Prostate gland (tissue), 2 donors: Measurements from ENCODE around the gene MID1IP1. TPM values are rescaled to one million over a fixed set of nuclear protein-coding genes. Genes with fewer than 3 reads are reported as not detected.
A peak's percentile ranks its signal among the peaks of the same experiment; 100 is the strongest.

Source experiments
- DNase-seq: peaks from one replicate; pipeline ENCODE4 v3.0.0-alpha.2; 2019; ENCODE audit warnings: low spot score
- H3K27ac ChIP-seq, 2 donors: fragments of 200-600 bp; sonication (generic); 2 replicates each; pipeline ENCODE4 v1.5.1; 2017 to 2019
- H3K27me3 ChIP-seq: fragments of 200-600 bp; sonication (generic); replicated peaks from 2 replicates; pipeline ENCODE4 v1.5.1; 2019; ENCODE audit not compliant: insufficient read depth
- H3K36me3 ChIP-seq, 2 donors: fragments of 200-600 bp; sonication (generic); 1 replicate in 1 of 2; 2 replicates in 1 of 2; pipeline versions ENCODE4 v1.5.1 to v1.8.1; 2017 to 2019
- H3K4me1 ChIP-seq: fragments of 200-600 bp; sonication (generic); replicated peaks from 2 replicates; pipeline ENCODE4 v1.5.1; 2019
- H3K4me3 ChIP-seq, 2 donors: fragments of 200-600 bp; sonication (generic); 2 replicates each; pipeline ENCODE4 v1.5.1; 2017 to 2019
- H3K9me3 ChIP-seq: fragments of 200-600 bp; sonication (generic); 2 replicates; pipeline ENCODE4 v1.5.1; 2017
- CTCF ChIP-seq, 4 experiments: fragments of 200-600 bp in 2 of 4; fragments of 450-650 bp in 2 of 4; sonication (generic) in 2 of 4; IDR thresholded peaks; 1 replicate in 3 of 4; 2 replicates in 1 of 4; pipeline ENCODE4 v1.5.1; 2016 to 2019; ENCODE audit warnings: antibody characterized with exemption in 4 of 4, mild to moderate bottlenecking in 2 of 4, moderate library complexity in 2 of 4
- POLR2A ChIP-seq: fragments of 450-650 bp; IDR thresholded peaks from one replicate; pipeline ENCODE4 v1.6.1; 2016; ENCODE audit warnings: antibody characterized with exemption, mild to moderate bottlenecking
- POLR2AphosphoS5 ChIP-seq: sonication (generic); formaldehyde crosslinking; IDR thresholded peaks from one replicate; pipeline ENCODE4 v1.6.1; 2017; ENCODE audit warnings: antibody characterized with exemption
- WGBS: methylation state at CpG from one replicate; pipeline ENCODE4 v1.1.5; 2018; 5-methylcytosine and 5-hydroxymethylcytosine counted together
- intact Hi-C: fragments of 100-400 bp; cut with DNase I; formaldehyde crosslinking; loops from one replicate; pipeline ENCODE4 v1.14.2; 2022
- total RNA-seq, 2 donors: library from RNA; depleted of rRNA; stranded (reverse); fragments of >200 nt; gene quantifications; one replicate each; pipeline ENCODE4 v1.1.0, GENCODE V29; 2016

Gene MID1IP1
- total RNA-seq, 2 donors from 2014 or later, result 34.7 to 129 TPM

DNA sequence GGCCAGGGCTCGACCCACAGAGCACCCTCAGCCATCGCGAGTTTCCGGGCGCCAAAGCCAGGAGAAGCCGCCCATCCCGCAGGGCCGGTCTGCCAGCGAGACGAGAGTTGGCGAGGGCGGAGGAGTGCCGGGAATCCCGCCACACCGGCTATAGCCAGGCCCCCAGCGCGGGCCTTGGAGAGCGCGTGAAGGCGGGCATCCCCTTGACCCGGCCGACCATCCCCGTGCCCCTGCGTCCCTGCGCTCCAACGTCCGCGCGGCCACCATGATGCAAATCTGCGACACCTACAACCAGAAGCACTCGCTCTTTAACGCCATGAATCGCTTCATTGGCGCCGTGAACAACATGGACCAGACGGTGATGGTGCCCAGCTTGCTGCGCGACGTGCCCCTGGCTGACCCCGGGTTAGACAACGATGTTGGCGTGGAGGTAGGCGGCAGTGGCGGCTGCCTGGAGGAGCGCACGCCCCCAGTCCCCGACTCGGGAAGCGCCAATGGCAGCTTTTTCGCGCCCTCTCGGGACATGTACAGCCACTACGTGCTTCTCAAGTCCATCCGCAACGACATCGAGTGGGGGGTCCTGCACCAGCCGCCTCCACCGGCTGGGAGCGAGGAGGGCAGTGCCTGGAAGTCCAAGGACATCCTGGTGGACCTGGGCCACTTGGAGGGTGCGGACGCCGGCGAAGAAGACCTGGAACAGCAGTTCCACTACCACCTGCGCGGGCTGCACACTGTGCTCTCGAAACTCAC lies 3.6 kb downstream of the MID1IP1 start:
- Histone ChIP-seq H3K4me3 (peak overlapping the region; percentile 47), H3K9me3 (no peaks in the 10 kb centered on the region), H3K27me3 (no peaks in the 10 kb centered on the region), H3K27ac (peak overlapping the region; percentile 84 to 86), H3K4me1 (no peaks in the 10 kb centered on the region), H3K36me3 (no peaks in the 10 kb centered on the region)
- WGBS, result 1% methylated on average over 18 of the region's 66 CpGs
- intact Hi-C loops, result loop anchor here (5.0 kb wide), 1 partner anchor 1367 kb away; no protein-coding TSS in a partner anchor
- DNase-seq, result no peak
- no peak for TF ChIP-seq POLR2A
- no peak for TF ChIP-seq CTCF (IDR thresholded peaks at IDR 0.05)
- TF ChIP-seq POLR2AphosphoS5, result no peak

GRCh38 chrX:38805432-38806389 lies 4.5 kb downstream of the MID1IP1 start:
- H3K36me3 ChIP-seq, result no peaks in the 10 kb centered on the region
- no peaks in the 10 kb centered on the region for H3K9me3 ChIP-seq
- H3K4me3 ChIP-seq, result peak overlapping the region; percentile 47
- peak; percentile 46 for DNase-seq
- 2% methylated on average over 37 of the region's 41 CpGs for WGBS
- H3K4me1 ChIP-seq, result no peaks in the 10 kb centered on the region
- peak overlapping the region; percentile 84 to 86 for H3K27ac ChIP-seq
- intact Hi-C loops, result no loop called here
- TF ChIP-seq CTCF (IDR thresholded peaks at IDR 0.05) (peak in 1 of 4 experiments; percentile 18), POLR2A (peak; percentile 21), POLR2AphosphoS5 (peak; percentile 45)
- no peaks in the 10 kb centered on the region for H3K27me3 ChIP-seq

GRCh38 chrX:38806875-38807621 lies 5.8 kb downstream of the MID1IP1 start:
- Histone ChIP-seq H3K9me3 (no peaks in the 10 kb centered on the region), H3K27ac (no peak overlapping the region), H3K4me1 (no peaks in the 10 kb centered on the region), H3K27me3 (no peaks in the 10 kb centered on the region), H3K4me3 (no peak overlapping the region), H3K36me3 (no peaks in the 10 kb centered on the region)
- intact Hi-C loops, result no loop called here
- DNase-seq, result no peak
- no peak for TF ChIP-seq CTCF (IDR thresholded peaks at IDR 0.05)
- WGBS, result 38% methylated on average over 7 of the region's 7 CpGs

DNA sequence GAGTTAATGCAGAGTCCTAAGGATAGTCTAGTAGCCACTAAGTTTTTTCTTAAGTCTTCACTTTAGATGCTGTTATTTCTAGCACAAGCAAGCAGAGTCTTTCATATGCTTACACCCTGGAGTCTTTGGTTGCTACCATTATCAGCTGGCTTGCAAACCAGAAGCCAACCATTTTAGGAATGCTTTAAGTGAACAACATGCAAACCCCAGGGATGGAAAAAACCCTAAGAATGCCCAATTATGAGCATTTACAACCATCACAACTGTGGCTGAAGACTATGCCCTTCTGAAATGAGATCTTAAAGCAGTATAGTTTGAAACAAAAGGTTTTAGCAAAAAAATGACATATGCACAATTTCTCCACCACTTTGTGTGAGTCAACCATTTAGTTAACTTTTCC lies 6.6 kb downstream of the MID1IP1 start:
- intact Hi-C loops, result no loop called here
- TF ChIP-seq CTCF (IDR thresholded peaks at IDR 0.05) (no peak), POLR2A (no peak), POLR2AphosphoS5 (no peak)
- H3K4me1 ChIP-seq, result no peaks in the 10 kb centered on the region
- H3K27ac ChIP-seq, result no peak overlapping the region
- H3K27me3 ChIP-seq, result no peaks in the 10 kb centered on the region
- no peak overlapping the region for H3K4me3 ChIP-seq
- H3K36me3 ChIP-seq, result no peaks in the 10 kb centered on the region
- DNase-seq, result no peak
- H3K9me3 ChIP-seq, result no peaks in the 10 kb centered on the region
